Measurements from ENCODE around the gene PCDH15.

DNA sequence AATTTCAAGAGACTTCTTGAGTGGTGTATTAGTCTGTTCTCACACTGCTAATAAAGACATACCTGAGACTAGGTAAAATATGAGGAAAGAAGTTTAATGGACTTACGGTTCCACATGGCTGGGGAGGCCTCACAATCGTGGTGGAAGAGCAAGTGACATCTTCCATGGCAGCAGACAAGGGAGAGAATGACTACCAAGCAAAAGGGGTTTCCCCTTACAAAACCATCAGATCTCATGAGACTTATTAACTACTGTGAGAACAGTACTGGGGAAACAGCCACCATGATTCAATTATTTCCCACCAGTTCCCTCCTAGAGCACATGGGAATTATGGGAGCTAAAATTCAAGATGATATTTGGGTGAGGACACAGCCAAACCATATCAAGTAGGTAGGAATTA is 150.5 kb downstream of the PCDH15 start:
- TF ChIP-seq, protein P1, sequence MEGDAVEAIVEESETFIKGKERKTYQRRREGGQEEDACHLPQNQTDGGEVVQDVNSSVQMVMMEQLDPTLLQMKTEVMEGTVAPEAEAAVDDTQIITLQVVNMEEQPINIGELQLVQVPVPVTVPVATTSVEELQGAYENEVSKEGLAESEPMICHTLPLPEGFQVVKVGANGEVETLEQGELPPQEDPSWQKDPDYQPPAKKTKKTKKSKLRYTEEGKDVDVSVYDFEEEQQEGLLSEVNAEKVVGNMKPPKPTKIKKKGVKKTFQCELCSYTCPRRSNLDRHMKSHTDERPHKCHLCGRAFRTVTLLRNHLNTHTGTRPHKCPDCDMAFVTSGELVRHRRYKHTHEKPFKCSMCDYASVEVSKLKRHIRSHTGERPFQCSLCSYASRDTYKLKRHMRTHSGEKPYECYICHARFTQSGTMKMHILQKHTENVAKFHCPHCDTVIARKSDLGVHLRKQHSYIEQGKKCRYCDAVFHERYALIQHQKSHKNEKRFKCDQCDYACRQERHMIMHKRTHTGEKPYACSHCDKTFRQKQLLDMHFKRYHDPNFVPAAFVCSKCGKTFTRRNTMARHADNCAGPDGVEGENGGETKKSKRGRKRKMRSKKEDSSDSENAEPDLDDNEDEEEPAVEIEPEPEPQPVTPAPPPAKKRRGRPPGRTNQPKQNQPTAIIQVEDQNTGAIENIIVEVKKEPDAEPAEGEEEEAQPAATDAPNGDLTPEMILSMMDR (conservative IDR thresholded peaks at IDR 0.05; ENCODE audit: low read length), result no peak
- TF ChIP-seq EZH2phosphoT487 (IDR thresholded peaks at IDR 0.05; ENCODE audit: borderline replicate concordance), result no peak

All from Loucy (cell line).